ENCODE measurements around the gene CRACR2A. TPM values are rescaled to one million over a fixed set of nuclear protein-coding genes. Genes with fewer than 3 reads are reported as not detected.

Gene CRACR2A
- total and polyA plus RNA-seq, 3 donors from 2014 or later = 3.1 to 5.0 (median 4.0) TPM

- WGBS, 2 donors = 88 to 100% methylated on average over 3 to 4 of the region's 4 CpGs
- H3K27me3 ChIP-seq = no peaks in the 10 kb centered on the region
- no peaks in the 10 kb centered on the region for H3K36me3 ChIP-seq (ENCODE audit: low read depth, missing control alignments)
- no peaks in the 10 kb centered on the region for H3K9me3 ChIP-seq
- intact Hi-C loops (cut with DNase I; ENCODE audit: low total_unique reads) = no loop called here
- no peaks in the 10 kb centered on the region for H3K4me1 ChIP-seq
- no peak overlapping the region for H3K27ac ChIP-seq
- H3K4me3 ChIP-seq = no peak overlapping the region
- DNase-seq = no peak
- TF ChIP-seq, protein P1, sequence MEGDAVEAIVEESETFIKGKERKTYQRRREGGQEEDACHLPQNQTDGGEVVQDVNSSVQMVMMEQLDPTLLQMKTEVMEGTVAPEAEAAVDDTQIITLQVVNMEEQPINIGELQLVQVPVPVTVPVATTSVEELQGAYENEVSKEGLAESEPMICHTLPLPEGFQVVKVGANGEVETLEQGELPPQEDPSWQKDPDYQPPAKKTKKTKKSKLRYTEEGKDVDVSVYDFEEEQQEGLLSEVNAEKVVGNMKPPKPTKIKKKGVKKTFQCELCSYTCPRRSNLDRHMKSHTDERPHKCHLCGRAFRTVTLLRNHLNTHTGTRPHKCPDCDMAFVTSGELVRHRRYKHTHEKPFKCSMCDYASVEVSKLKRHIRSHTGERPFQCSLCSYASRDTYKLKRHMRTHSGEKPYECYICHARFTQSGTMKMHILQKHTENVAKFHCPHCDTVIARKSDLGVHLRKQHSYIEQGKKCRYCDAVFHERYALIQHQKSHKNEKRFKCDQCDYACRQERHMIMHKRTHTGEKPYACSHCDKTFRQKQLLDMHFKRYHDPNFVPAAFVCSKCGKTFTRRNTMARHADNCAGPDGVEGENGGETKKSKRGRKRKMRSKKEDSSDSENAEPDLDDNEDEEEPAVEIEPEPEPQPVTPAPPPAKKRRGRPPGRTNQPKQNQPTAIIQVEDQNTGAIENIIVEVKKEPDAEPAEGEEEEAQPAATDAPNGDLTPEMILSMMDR (IDR thresholded peaks at IDR 0.05) = no peak
- TF ChIP-seq POLR2A (IDR thresholded peaks at IDR 0.05) = no peak
These were observed 17.5 kb downstream of the CRACR2A start for GRCh38 chr12:3735432-3735831.

DNA sequence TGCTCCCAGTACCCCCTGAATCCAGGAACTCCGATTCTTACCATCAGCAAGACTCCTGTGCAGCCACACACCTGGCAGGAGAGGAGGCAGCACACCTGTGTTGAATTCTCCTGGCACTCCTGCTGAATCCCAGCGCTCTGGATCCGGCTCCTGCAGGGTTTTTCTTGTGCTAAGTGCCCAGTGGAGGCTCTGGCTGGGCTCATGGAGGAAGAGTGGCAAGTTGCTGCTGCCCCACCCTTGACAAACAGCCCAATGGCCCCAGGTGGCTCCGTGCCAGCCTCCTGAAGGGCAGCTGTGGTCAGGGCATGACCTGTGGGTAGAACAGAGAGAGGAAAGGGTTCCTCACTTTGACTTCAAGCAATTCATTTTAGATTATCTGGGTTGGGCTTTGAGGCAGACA lies 20.0 kb downstream of the CRACR2A start:
- Histone ChIP-seq H3K27me3 (no peaks in the 10 kb centered on the region), H3K4me1 (peaks cover 5% of the 10 kb centered on the region), H3K27ac (no peak overlapping the region), H3K9me3 (no peaks in the 10 kb centered on the region), H3K36me3 (ENCODE audit: low read depth, missing control alignments) (no peaks in the 10 kb centered on the region), H3K4me3 (no peak overlapping the region)
- WGBS, 2 donors = 87 to 100% methylated on average over 3 to 4 of the region's 4 CpGs
- intact Hi-C loops (cut with DNase I; ENCODE audit: low total_unique reads) = no loop called here
- no peak for DNase-seq
- TF ChIP-seq, protein P1 (IDR thresholded peaks at IDR 0.05) = no peak
- no peak for TF ChIP-seq POLR2A (IDR thresholded peaks at IDR 0.05)

DNA sequence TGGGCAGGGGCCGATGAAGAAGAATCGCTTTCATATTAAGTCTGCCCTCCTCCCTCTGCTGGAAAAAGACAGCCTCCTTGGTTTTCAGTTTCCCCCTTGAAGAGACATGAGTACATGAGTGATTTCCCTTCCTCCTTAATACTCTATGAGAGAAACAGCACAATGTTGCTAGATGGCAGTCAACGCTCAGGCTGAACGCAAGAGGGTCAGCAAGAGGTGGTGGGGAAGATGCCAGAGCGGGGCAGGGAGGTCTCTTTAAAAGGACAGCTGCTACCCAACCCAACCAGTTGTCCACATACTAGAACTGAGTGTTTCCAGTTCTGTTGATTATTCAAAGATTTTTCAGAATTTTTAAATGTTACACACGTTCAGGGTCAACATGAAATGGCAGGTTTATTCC lies 22.8 kb downstream of the CRACR2A start:
- no peak for DNase-seq
- Histone ChIP-seq H3K27ac (no peak overlapping the region), H3K4me1 (peaks cover 5% of the 10 kb centered on the region), H3K27me3 (no peaks in the 10 kb centered on the region), H3K4me3 (no peak overlapping the region), H3K9me3 (no peaks in the 10 kb centered on the region), H3K36me3 (ENCODE audit: low read depth, missing control alignments) (no peaks in the 10 kb centered on the region)
- 65 to 78% methylated on average over 6 of the region's 6 CpGs for WGBS, 2 donors
- intact Hi-C loops (cut with DNase I; ENCODE audit: low total_unique reads) = no loop called here
- TF ChIP-seq, protein P1 (IDR thresholded peaks at IDR 0.05) = no peak
- no peak for TF ChIP-seq POLR2A (IDR thresholded peaks at IDR 0.05)

GRCh38 chr12:3728686-3729085 lies 24.2 kb downstream of the CRACR2A start:
- no peak for DNase-seq
- Histone ChIP-seq H3K27me3 (no peaks in the 10 kb centered on the region), H3K27ac (no peak overlapping the region), H3K9me3 (no peaks in the 10 kb centered on the region), H3K4me3 (no peak overlapping the region), H3K4me1 (peaks cover 5% of the 10 kb centered on the region), H3K36me3 (ENCODE audit: low read depth, missing control alignments) (no peaks in the 10 kb centered on the region)
- intact Hi-C loops (cut with DNase I; ENCODE audit: low total_unique reads) = no loop called here
- WGBS, 2 donors = 80 to 88% methylated on average over 6 of the region's 6 CpGs
- TF ChIP-seq POLR2A (IDR thresholded peaks at IDR 0.05) = no peak
- TF ChIP-seq, protein P1 (IDR thresholded peaks at IDR 0.05) = no peak

- Histone ChIP-seq H3K36me3 (ENCODE audit: low read depth, missing control alignments) (no peaks in the 10 kb centered on the region), H3K4me1 (peaks cover 5% of the 10 kb centered on the region)
- no peak for DNase-seq
These were observed 24.9 kb downstream of the CRACR2A start for GRCh38 chr12:3727877-3728632.

More at GRCh38 chr12:3727877-3728632, 24.9 kb downstream of the CRACR2A start:
- H3K27me3 ChIP-seq = no peaks in the 10 kb centered on the region
- TF ChIP-seq, protein P1 (IDR thresholded peaks at IDR 0.05) = no peak
- TF ChIP-seq POLR2A (IDR thresholded peaks at IDR 0.05) = no peak
- H3K9me3 ChIP-seq = no peaks in the 10 kb centered on the region
- intact Hi-C loops (cut with DNase I; ENCODE audit: low total_unique reads) = no loop called here
- H3K27ac ChIP-seq = no peak overlapping the region
- no peak overlapping the region for H3K4me3 ChIP-seq
- 65 to 72% methylated on average over 8 of the region's 8 CpGs for WGBS, 2 donors
